SJSA1 (cell line): ENCODE data around the gene LZTS3. TPM values are rescaled to one million over a fixed set of nuclear protein-coding genes. Genes with fewer than 3 reads are reported as not detected.

ENCODE experiments used
- total RNA-seq: library from RNA; depleted of rRNA; stranded (reverse); fragments of >200 nt; shearing (Covaris generic); gene quantifications from 2 replicates; pipeline ENCODE4 v1.2.3, GENCODE V29; 2014; rRNA removed

Gene LZTS3
- total RNA-seq, 1 experiment from 2014 or later = 3.9 TPM

Other genes with a start within 250 kb of the LZTS3 start
- not detected in 2 replicates for gene GNRH2, start 129.9 kb downstream of the LZTS3 start, total RNA-seq
- 53.2 and 83.0 TPM in 2 replicates for gene MRPS26, start 127.5 kb downstream of the LZTS3 start, total RNA-seq
- gene OXT, start 101.9 kb downstream of the LZTS3 start, total RNA-seq = not detected in 2 replicates
- gene AVP, start 88.8 kb downstream of the LZTS3 start, total RNA-seq = not detected in 2 replicates
- 15.5 and 26.3 TPM in 2 replicates for gene FASTKD5, start 13.7 kb downstream of the LZTS3 start, total RNA-seq
- gene UBOX5, start 13.7 kb downstream of the LZTS3 start, total RNA-seq = 3.7 and 4.2 TPM in 2 replicates
- gene DDRGK1, start 31.1 kb upstream of the LZTS3 start, total RNA-seq = 28.2 and 29.1 TPM in 2 replicates
- 59.3 and 78.0 TPM in 2 replicates for gene ITPA, start 35.9 kb upstream of the LZTS3 start, total RNA-seq
- 0.24 TPM in 1 of 2 replicates, not detected in the other for gene SLC4A11, start 65.6 kb upstream of the LZTS3 start, total RNA-seq
- 9.4 and 12.3 TPM in 2 replicates for gene DNAAF9, start 234.1 kb upstream of the LZTS3 start, total RNA-seq